ENCODE data around the gene MRFAP1L1.
A peak's percentile ranks its signal among the peaks of the same experiment; 100 is the strongest.

DNA sequence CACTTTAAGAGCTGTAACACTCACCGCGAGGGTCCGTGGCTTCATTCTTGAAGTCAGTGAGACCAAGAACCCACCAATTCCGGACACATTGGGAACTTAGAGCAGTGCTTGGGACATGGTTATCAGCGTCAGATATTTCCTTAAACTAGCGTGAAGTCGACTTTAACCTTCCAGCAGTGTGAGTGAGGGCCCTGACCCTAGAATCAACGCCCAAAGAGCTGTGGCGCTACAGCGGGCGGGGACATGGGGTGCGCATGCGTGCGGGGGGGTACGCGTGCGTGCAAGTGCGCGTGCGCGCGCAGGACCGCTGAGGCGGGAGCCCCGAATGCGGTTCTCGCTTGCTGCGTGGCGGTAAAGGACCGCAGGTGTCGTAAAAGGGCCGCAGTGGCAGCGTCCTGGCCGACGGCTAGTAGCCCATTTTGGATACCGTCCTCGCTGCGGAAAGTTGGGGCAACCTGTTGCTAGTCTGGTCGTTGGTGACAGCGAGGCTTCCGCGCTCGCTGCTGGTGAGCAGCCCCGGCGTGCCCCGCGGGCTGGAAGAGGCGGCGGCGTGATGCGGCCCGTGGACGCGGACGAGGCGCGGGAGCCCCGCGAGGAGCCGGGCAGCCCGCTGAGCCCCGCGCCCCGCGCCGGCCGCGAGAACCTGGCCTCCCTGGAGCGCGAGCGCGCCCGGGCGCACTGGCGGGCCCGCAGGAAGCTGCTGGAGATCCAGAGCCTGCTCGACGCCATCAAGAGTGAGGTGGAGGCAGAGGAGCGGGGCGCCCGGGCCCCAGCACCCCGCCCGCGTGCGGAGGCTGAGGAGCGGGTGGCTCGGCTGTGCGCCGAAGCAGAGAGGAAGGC lies 35.8 kb downstream of the MRFAP1L1 start:
- TF ChIP-seq, protein P1, sequence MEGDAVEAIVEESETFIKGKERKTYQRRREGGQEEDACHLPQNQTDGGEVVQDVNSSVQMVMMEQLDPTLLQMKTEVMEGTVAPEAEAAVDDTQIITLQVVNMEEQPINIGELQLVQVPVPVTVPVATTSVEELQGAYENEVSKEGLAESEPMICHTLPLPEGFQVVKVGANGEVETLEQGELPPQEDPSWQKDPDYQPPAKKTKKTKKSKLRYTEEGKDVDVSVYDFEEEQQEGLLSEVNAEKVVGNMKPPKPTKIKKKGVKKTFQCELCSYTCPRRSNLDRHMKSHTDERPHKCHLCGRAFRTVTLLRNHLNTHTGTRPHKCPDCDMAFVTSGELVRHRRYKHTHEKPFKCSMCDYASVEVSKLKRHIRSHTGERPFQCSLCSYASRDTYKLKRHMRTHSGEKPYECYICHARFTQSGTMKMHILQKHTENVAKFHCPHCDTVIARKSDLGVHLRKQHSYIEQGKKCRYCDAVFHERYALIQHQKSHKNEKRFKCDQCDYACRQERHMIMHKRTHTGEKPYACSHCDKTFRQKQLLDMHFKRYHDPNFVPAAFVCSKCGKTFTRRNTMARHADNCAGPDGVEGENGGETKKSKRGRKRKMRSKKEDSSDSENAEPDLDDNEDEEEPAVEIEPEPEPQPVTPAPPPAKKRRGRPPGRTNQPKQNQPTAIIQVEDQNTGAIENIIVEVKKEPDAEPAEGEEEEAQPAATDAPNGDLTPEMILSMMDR (IDR thresholded peaks at IDR 0.05): peak in 2 of 6 experiments; percentile 4 to 9
- TF ChIP-seq POLR2A (IDR thresholded peaks at IDR 0.05): peak in 1 of 2 donors; percentile 33
